ENCODE results near the gene SLC7A5.
A peak's percentile ranks its signal among the peaks of the same experiment; 100 is the strongest.
"Not testable (repeated sequence)": the region's sequence is repeated elsewhere in the genome, so short reads cannot be mapped to it uniquely, and the experiment has no call there.

SLC7A5 gene

DNA sequence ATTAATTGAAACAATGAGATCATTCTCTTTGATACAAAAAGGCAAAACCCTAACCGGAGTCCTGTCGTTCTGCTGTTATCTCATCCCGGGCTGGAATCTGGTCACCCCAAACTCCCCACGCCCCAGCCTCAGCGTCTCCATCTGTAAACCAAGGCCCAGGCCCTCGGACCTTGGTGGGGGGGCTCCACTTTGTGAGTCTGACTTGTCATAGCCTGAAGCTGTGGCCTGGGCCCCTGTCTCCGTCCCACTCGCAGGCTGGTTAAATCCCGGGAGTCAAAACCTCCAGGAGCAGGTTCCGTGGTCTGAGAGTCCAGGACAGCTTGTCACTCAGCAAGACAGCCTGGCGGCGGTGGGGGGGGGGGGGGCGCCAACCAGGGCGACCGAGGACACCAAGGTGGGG lies 50.0 kb downstream of the SLC7A5 start:
- DNase-seq: no peak

DNA sequence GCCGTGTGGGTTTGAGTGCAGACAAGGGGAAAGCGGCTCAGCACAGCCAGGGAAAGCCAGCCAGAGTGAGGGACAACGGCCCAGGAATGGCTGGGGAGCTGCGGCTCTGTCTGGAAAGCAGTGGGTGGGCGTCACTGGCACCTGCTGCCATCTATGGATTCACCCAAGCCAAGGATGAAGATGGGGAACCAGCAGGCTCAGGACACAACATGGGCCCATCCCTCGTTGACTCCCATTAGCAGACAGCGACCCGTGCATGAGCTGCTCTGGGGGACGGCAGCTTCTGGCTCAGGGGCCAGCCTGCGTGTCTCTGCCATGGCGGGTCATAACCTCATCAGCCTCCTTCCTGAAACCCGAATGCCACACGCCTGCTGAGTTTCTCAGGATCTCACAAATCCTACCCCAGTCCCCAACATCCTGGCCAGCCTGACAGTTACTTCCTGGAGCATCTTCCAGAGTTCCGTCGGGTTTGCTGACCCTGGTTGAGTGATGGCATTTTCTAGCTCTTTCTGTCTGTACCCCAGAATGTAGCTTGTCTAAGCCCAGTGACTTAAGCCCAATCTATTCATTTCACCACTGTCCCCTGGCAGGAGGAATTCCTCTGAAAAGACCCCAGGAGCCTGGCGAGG lies 50.7 kb downstream of the SLC7A5 start:
- no peak for DNase-seq

DNA sequence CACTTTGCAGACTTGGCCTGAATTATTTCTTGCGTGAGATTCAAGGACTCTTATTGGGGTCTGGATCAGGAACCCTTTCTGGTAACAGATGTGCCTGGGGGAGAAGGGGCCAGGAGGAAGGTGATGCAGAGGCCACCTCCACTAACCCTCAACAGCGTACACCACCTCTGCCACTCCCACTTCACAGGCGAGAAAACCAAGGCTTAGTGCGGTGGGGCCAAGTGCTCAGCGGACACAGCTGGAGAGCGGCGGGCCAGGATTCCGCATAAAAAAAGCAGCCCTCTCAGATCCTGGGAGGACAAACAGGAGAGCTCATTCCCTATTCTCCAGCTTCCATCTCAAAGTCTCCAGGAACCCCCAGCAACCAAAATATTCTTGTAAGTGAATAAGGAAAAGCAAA lies 51.4 kb downstream of the SLC7A5 start:
- DNase-seq: no peak

DNA sequence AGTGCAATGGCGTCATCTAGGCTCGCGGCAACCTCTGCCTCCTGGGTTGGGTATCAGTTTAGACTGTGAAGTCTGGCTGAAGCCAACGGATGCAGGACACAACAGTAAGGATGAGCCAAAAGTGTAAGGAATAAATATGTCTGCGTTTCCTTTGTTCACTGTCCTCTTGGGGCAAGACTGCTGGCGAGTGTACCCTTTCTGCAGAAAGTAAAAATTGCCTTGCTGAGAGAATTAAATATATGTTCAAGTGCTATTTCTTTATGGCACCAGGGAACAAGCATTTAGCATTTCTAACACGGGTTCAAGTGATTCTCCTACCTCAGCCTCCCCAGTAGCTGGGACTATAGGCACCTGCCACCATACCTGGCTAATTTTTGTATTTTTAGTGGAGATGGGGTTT lies 51.9 kb downstream of the SLC7A5 start:
- DNase-seq: not testable (repeated sequence)

DNA sequence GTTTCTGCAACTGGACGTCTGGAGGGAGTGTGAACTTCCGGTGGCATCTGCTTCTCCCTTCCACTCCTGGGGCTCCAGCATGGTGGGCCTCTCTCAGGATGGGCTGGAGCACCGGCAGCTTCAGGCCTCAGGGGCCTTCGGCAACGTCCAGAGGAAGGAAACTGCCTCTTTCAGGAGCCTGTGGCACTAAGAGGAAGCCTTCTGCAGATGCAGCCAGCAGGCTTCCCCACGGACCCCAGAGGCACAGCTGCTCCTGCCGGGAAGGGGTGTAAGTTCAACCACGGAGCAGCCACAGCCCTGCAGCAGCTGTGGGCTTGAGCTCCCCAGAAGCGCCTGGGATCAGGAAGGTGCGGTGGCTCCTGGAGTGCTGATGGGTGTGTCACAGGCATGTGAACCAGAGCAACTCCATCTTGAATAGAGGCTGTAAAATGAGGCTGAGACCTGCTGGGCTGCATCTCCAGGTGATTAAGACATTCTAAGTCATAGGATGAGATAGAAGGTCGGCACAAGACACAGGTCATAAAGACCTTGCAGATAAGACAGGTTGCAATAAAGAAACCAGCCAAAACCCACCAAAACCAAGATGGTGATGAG lies 52.7 kb downstream of the SLC7A5 start:
- no peak for DNase-seq

DNA sequence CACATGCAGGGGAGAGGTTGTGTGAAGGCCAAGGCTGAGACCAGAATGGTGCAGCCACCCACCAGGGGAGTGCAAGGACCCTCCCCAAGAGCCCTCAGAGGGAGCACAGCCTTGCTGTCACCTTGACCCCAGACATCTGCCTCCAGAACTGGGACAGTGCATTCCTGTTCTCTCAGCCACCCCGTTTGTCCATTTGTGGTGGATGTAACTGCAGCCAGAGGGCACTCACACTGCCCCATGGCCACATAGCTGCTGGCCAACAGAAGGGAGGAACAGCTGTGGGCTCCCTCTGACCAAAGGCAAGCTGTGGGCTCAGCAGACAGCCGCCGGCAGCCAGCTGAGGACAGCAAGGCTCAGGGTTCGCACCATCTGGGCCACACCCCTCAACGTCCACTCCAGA lies 53.7 kb downstream of the SLC7A5 start:
- no peak for DNase-seq

DNA sequence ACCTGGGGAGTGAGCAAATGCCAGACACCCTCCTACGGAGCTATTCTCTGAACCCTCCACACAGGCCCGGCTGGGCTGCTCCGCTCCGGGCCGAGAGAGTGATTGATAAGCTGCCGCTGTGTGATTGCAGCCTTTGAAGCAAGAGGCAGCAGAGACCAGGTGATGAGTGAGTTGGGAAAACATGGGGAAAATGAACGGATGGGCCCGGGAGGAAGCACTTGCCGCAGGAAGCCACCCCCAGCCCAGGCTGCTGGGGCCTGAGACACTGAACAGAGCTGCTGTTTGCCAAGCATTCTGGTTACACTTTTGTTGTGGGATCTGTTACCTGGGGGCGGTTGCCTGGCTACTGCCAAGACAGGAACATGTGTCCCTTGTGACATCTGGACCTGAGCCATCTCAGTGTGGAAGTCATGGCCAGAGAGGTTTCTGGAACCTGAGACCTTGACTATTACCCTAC lies 57.1 kb downstream of the SLC7A5 start:
- no peak for DNase-seq

DNA sequence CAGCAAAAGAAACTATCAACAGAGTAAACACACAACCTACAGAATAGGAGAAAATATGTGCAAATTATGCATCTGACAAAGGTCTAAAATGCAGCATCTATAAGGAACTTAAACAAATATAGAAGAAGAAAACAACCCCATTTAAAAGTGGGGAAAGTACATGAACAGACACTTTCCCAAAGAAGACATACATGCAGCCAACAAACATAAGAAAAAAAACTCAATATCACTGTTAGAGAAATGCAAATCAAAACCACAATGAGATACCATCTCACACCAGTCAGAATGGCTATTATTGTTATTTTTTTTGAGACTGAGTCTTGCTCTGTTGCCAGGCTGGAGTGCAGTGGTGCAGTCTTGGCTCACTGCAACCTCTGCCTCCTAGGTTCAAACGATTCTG lies 57.9 kb downstream of the SLC7A5 start:
- DNase-seq: not testable (repeated sequence)

DNA sequence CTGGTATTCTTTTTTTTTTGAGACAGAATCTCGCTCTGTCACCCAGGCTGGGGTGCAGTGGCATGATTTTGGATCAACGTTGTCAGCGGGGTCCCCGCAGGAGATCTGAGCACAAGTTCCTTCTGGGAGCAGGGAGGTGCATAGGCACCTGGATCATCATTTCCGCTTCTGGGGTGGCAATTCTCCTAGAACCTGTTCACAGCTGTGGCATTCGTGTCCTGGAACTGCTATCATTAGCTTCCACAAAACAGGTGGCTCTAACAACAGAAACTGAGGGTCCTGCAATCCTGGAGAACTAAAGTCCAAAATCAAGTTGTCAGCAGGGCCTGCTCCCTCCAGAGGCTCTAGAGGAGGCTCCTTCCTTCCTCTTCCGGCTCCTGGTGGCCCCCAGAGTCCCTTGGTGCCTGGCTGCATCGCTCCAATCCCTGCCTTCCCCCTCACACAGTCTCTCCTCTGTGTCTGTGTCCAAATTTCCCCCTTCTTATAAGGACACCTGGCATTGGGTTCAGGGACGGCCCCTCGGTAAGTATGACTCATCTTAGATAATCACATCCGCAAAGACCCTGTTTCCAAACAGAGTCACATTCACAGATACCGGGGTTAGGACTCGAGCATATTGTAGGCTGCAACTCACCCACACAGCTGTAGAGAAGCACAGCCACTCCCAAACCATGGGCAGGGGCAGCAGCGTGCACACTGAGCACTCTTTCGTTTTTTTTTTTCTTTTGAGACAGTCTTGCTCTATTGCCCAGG lies 60.0 kb downstream of the SLC7A5 start:
- DNase-seq: no peak

DNA sequence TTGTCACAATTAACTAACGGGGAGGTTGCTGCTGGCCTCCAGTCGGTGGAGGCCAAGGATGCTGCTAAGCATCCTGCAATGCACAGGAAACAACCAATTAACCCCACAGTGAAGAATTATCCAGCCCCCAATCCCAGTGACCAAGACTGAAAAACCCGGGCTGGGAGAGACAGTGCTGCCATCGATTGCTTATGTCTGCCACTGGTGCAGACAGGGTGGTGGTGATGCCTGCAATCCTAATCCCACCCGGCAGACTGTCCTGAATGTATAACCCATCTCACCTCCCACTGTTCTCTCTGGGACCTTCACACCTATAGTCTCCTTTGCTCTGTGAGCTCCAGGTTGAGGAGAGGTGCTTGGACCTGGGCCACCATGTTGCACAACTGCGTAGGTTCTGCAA lies 61.2 kb downstream of the SLC7A5 start:
- DNase-seq: no peak

DNA sequence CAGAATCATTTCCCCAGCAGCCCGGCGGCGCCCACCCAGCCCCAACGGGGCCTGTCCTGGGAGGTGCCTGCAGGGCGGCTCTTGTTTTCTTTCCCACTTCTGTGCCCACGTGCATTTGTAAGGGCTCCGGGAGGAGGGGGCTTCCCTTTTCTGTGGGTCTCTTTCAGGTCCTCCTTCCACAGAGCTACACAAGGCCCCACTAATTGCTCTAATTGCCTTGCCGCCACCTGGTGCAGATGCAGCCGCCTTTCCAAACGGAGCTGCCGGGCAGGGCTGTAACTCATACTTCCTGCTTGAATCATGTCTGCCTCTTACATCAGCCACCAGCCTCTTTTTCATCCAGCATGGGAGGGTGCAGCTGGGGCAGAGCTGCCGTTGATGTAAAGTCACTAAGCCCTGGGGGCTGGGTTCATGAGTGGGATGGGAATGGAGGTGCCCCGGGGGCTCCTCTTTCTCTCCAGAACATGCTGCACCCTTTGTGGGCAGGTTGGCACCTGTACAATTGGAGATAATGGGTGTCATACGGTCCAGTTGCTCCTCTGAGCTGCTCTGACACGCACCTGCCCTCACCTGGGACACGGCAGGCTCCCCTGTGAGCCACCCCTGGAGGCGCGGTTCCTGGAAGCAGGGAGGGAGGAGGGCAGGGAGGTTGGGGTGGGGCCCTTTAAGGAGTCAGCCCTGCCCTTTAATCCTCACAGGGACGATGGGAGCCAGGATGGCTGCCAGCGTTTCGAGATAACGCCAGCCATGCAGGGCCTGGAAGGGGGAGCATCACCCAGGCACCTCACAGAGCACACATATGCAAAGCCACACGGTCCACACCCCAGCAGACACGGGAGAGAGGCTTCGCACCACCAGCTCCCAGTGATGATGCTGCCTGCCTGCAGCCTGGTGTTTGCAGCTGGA lies 62.4 kb downstream of the SLC7A5 start:
- DNase-seq: peak; percentile 84

DNA sequence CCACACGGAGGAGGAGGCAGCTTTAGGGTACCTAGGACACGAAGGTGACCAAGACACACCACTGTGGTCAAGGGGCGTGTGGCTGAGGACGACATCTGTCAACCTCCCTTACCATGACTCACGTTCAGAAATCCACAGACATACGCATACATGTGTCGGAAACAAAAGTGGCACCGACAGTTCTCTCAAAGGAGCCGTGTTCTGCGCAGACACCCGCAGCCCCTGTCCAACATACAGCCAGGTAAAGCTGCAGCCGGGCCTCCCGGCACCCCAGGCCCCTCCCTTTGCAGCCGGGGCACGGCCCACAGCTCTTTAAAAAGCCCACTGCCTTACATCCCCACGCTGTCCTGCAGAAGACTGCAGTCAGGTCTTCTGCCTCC lies 63.1 kb downstream of the SLC7A5 start:
- no peak for DNase-seq

DNA sequence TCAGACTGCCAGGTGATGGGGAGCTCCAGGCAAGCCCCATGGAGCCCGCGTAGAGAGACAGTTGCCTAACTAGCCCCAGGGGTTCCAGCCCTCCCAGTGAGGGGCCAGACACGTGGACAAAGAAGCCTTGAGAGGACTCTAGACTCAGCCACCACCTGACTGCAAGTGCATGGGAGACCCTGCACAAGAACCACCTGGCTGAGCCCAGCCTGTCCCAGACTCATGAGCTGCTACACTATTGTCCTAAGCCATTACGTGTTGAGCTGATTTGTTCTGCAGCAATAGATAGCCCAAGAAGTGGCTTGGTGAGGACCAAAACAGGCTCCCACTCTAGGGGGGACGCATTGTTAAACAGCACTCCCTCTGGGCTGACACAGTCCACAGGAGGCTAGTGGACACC lies 65.9 kb downstream of the SLC7A5 start:
- DNase-seq: no peak

DNA sequence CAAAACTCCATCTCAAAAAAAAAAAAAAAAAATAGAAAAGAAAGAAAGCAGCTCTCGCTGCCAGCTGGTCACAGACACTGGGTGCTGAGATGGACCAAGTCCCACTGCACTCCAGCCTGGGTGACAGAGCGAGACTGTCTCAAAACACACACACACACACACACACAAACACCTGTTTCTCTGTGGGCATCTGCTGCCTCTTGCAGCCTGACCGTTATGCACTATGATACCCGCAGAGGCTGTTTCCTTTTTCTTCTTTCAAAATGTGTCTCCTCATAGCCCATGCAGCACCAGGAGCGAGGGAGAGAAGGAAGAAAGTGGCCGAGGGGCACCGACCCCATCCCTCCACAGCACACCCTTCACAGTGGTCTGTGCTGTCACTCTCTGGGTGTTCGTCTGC lies 66.6 kb downstream of the SLC7A5 start:
- DNase-seq: no peak

DNA sequence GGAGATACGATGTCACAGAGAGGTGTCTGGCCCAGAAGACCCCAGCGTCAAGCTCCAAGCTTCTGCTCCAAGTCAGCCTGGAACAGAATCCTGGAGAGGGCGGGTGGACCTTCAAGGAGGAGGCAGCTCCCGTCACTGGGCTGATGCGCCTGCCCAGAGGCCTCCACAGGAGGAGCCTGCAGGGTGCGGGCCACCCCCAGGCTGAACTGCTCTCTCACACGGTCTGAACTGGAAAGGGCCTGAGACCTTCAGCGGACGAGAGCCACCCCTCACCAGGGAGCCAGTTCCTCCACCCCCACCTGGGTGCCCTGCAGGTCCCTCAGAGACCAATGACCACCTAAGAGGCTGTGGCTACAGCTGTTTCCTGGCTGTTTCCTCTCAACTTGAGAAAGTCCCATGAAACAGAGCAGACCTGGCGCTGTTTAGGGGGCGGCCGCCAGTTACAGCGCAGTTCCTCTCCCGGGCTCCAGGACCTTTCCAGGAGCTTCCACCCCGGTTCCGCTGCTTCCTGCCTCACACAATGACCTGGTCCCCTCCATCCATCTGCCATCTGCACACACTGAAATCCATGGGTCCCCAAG lies 67.5 kb downstream of the SLC7A5 start:
- DNase-seq: no peak

DNA sequence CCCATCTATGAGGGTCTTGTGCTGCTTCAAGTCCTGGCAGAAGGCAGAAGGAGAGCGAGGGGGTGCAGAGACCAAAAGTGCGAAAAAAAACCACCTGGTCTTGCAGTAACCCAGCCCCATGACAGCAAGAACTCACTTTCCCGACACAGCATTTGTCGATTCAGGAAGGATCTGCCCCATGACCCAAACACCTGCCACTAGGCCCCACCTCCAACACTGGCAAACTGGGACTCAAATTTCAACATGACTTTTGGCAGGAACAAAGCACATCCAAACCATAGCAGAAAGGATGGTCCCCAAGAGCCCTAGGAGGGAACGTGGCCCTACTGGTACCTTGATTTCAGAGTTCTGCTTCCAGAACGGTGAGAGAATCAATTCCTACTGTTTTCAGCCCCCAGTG lies 68.8 kb downstream of the SLC7A5 start:
- DNase-seq: no peak

DNA sequence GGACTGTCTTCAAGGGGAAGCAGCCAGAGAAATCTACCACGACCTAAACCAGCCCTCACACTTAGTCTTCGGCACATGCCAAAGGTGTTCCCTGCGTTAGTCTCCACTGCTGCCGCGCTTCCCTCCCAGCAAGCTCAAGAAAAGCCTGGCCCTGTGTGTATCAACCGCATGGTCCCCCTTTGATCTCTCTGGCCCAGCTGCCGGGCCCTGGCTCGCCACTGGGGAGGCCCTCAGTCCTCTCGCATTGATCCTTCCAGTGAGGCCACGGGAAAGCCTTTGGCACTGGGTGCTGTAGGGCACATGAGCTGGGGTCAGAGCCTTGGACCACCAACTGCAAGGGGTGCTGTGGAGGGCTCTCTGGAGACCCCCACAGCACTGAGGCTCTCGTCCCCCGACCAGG lies 74.0 kb downstream of the SLC7A5 start:
- no peak for DNase-seq

DNA sequence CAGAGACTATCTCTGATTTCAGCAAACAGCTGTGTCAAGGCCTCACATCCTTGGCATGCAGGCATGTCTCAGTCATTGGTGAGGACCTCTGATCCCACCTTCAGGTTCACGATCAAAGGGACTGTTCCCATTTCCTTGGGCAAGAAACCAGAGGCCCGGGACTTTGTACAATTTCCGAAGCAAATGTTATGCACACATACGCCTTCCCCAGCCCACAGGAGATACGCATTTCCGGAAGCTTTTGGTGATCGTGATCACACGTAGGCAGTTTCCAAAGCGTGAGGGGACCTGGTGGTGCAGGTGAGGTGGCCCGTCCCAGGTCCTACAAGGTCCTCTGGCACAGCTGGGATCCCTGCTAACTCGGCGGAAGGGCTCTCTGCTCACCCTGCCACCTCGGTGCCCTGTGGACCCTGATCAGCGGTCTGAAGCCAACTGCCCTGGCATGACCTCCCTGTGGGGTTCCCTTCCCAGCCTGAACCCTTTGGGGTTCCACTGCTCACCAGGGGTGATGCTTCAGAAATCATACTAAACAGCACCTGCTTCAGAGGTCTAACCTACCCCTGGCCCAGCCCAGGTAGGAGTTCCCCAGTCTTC lies 74.7 kb downstream of the SLC7A5 start:
- DNase-seq: no peak

DNA sequence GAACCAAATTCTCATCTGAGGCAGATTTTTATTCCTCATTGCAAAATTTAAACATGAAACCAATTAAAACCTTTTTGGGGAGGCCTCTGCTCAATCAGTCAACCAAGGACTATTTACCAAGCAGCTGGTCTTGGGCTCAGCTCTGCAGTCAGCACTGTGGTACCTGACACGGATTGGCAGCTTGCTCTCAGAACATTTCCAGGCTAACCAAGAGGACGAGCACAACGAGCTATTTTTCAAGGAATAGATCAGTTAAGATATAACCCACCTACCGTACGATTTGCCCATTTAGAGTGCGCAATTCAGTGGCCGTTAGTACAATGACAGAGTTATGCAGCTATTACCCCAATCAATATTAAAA lies 77.1 kb downstream of the SLC7A5 start:
- no peak for DNase-seq

DNA sequence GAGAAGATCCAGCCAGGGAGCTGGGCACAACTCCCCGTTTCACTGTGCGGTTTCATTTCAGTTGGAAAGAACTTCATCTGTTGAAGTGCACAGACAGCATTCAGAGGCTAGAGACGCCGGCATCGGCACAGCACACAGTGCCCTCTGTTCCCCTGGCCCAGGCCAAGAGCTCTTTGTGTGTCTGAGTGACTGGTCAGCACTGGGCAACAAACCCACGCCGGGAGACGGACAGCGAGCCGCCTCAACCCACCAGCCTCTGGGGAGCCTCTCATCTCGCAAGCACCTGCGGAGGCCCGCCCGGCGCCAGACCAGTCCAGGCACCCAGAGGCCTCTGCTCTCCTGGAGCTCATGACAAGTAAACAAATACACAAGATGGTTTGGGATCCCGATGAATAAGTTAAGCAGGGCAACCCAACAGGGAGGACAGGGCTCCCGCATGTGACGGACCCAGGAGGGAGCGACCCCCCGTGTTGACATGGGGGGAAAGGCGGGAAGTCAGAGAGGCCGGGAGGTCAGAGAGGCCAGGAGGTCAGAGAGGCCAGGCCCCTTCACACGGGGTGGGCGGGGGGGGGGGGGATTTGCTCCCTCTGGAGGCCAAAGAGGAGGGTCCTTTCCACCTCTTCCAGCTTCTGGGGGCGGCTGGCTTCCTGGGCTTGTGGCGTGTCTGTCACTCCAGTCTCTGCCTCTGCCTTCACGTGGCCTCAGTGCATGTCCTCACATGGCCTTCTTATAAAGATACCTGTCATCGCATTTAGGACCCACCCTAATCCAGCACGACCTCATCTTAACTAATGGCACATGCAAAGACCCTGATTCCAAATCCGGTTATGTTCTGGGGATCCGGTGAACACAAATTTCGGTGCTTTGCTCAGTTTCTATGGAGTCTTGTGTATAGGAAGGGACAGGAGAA lies 77.8 kb downstream of the SLC7A5 start:
- no peak for DNase-seq

DNA sequence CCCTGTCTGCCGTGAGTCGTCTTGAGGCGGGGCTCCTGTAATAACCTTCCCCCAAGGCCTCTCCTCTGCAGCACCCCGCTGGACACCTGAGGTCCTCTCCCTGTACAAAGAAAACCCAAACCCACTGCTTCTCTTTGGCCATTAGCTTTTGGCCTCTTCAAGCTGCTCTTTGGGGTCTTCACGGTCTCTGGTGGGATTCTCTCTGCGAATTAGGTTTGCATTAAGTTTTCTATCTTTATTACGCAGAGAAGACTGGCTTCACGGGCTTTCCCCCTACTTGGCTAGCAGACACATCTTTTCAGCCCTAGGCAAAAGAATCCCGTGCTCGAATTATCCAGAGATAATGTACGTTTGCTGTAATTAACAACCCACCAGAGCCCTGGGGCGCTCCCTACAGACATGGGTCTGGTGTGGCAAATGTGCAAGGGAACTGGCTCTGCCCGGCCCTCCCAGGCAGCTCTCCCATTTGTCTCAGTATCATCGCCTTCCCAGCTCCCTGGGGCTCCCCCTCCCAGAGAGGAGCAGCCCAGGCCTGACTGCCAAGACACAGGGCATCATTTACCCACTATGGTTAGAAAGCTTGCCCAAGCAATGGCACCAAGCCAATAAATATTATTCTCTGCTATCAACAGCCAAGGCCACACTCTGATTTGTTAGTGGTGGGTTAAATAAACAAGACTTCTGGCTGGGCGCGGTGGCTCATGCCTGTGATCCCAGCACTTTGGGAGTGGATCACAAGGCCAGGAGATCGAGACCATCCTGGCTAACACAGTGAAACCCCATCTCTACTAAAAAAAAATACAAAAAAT lies 78.8 kb downstream of the SLC7A5 start:
- DNase-seq: no peak

Data from activated CD8-positive, alpha-beta memory T cell treated with anti-CD3 and anti-CD28 coated beads for 24 hours (primary cell).